Heart left ventricle (tissue), 16 donors: ENCODE results near the gene RASSF5. TPM values are rescaled to one million over a fixed set of nuclear protein-coding genes. Genes with fewer than 3 reads are reported as not detected.

ENCODE experiments used
- ATAC-seq, 4 donors: fragments of 200-7000 bp; cut with Tn5 transposase; one replicate each; pipeline ENCODE4 v1.9.1; 2020 to 2022; ENCODE audit warnings: moderate library complexity in 4 of 4, mild to moderate bottlenecking in 3 of 4, moderate number of reproducible peaks in 1 of 4
- DNase-seq, 5 donors: peaks; one replicate each; pipeline ENCODE4 v3.0.0-alpha.2; 2020
- H3K27ac ChIP-seq, 12 donors: fragments of 200-600 bp; sonication (generic) in 4 of 12; one replicate each; pipeline versions ENCODE4 v1.5.0 to v1.8.0; 2016 to 2022; ENCODE audit warnings: mild to moderate bottlenecking in 2 of 12
- H3K27me3 ChIP-seq, 9 donors: fragments of 200-600 bp; sonication (generic) in 2 of 9; one replicate each; pipeline versions ENCODE4 v1.5.1 to v1.8.0; 2016 to 2022; ENCODE audit warnings: mild to moderate bottlenecking in 3 of 9
- H3K36me3 ChIP-seq, 9 donors: fragments of 200-600 bp; sonication (generic) in 2 of 9; one replicate each; pipeline versions ENCODE4 v1.5.0 to v1.8.0; 2018 to 2022; ENCODE audit warnings: mild to moderate bottlenecking in 2 of 9
- H3K4me1 ChIP-seq, 12 donors: fragments of 200-600 bp; sonication (generic) in 4 of 12; one replicate each; pipeline versions ENCODE4 v1.5.0 to v1.8.0; 2016 to 2022; ENCODE audit warnings: mild to moderate bottlenecking in 3 of 12
- H3K4me3 ChIP-seq, 12 donors: fragments of 200-600 bp; sonication (generic) in 4 of 12; one replicate each; pipeline versions ENCODE4 v1.5.0 to v1.8.0; 2017 to 2022; ENCODE audit warnings: mild to moderate bottlenecking in 9 of 12, moderate library complexity in 4 of 12
- H3K9me3 ChIP-seq, 12 donors: fragments of 200-600 bp; sonication (generic) in 4 of 12; one replicate each; pipeline versions ENCODE4 v1.5.0 to v1.8.0; 2016 to 2022; ENCODE audit warnings: mild to moderate bottlenecking in 1 of 12
- CTCF ChIP-seq, 12 donors: fragments of 200-600 bp; sonication (generic) in 4 of 12; IDR thresholded peaks; one replicate each; pipeline versions ENCODE4 v1.5.0 to v1.8.0; 2018 to 2022; ENCODE audit warnings: antibody characterized with exemption in 12 of 12, mild to moderate bottlenecking in 5 of 12
- POLR2A ChIP-seq, 2 donors: fragments of 450-650 bp; IDR thresholded peaks; one replicate each; pipeline ENCODE4 v1.6.1; 2017; ENCODE audit warnings: antibody characterized with exemption in 2 of 2, mild to moderate bottlenecking in 2 of 2, moderate library complexity in 2 of 2
- WGBS, 4 donors: extraction: QIAGEN DNeasy Blood & Tissue Kit in 2 of 4; methylation state at CpG; one replicate each; pipeline versions ENCODE4 v1.1.5 to v1.1.7; 2013 to 2018; 5-methylcytosine and 5-hydroxymethylcytosine counted together
- intact Hi-C, 10 donors: fragments of 100-400 bp; cut with DNase I; formaldehyde crosslinking; loops; one replicate each; pipeline versions ENCODE4 v1.11.1 to v1.14.2; 2022
- polyA plus RNA-seq, 2 donors: library from polyadenylated mRNA; stranded (reverse); fragments of 200-250 nt; gene quantifications; one replicate each; pipeline ENCODE4 v1.2.3, GENCODE V29; 2013
- total RNA-seq, 9 donors: library from RNA; depleted of rRNA in 2 of 9; stranded (reverse); fragments of >200 nt in 2 of 9; fragmentation: NEBNext Ultra II Directional in 3 of 9; extraction: Animal tissue kit (Norgen Biotek cat#: 25700) in 3 of 9; gene quantifications; one replicate each; pipeline versions ENCODE4 v1.1.0 to v1.2.4, GENCODE V29; 2016 to 2023
- donor health status: ischemic (EF 13 %, LVEDD 7.1; RV severe dilation, severe dysfunction).
- donor health status: healthy with polysubstance abuse.
- donor health status: DM: no; HTN: yes; CAD: no.
- donor health status: DM: no; HTN: no; CAD: no.
- donor health status: ischemic (EF 25% LVEDD 6.9; RV normal size, moderate dysfunction).
- donor health status: ischemic (EF 25% LVEDD 5.7; RV mildly dilated, moderate dysfunction).
- donor health status: healthy.
- donor health status: DM: yes; HTN: yes; CAD: no.
- donor health status: ischemic (EF 35%, LVEDD 5.7; RV mildly dilated, moderate dysfunction).
- donor health status: nonischemic (EF 11% LVEDD 7.7; RV severe dilation, severe dysfunction).
- donor health status: DM: yes; HTN: yes; CAD: no.
- donor health status: PGD.
- donor health status: ischemic (EF 29% LVEDD 5.4; RV normal size, mild dysfunction).
- donor health status: nonischemic (EF 23%, LVEDD 6.1; RV moderate dilation, normal function).

The RASSF5 gene
- total and polyA plus RNA-seq, 11 donors, result 1.3 to 27.4 (median 5.6) TPM

GRCh38 chr1:206628916-206629315, 121.6 kb downstream of the RASSF5 start:
- 0 to 87% (median 0%) methylated on average over 1 of the region's 1 CpG; no CpG with 5 or more reads in 1 of the 4 donors for WGBS, 4 donors
- Histone ChIP-seq H3K36me3 (no peaks in the 10 kb centered on the region), H3K4me3 (no peak overlapping the region), H3K27ac (no peak overlapping the region), H3K9me3 (no peaks in the 10 kb centered on the region), H3K27me3 (no peaks in the 10 kb centered on the region), H3K4me1 (peaks cover 0 to 14% (median 2%) of the 10 kb centered on the region in 12 donors)
- no peak for ATAC-seq
- intact Hi-C loops, result loop anchor here in 1 of 10 donors (10.0 kb wide), 1 partner anchor 346 kb away; the partner anchor contains the start of gene FCAMR
- no peak for DNase-seq
- TF ChIP-seq CTCF (IDR thresholded peaks at IDR 0.05), result no peak
- TF ChIP-seq POLR2A (IDR thresholded peaks at IDR 0.05), result no peak

DNA sequence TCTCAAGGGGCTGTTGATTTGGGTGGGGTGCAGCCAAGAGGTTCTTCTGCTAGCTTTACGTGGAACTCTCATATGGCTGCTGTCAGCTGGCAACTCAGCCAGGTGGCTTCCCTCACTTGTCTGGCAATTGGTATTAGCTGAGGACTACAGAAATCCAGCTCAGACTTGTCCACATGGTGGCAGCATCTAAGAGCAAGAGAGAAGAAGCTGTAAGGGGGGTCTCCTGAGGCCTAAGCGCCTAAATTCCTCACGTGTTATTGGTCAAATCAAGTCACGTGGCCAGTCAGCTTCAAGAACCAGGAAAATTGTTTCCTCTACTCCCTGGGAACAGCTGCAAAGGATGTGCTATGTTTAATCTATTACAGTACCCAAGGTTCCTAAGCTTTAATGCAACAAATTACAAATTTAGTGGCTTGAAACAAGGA, 123.8 kb downstream of the RASSF5 start:
- Histone ChIP-seq H3K4me1 (peaks cover 0 to 30% (median 13%) of the 10 kb centered on the region in 12 donors), H3K27me3 (no peaks in the 10 kb centered on the region), H3K27ac (peak overlapping the region in 2 of 12 donors; percentile 26 to 46), H3K36me3 (no peaks in the 10 kb centered on the region), H3K4me3 (no peak overlapping the region), H3K9me3 (no peaks in the 10 kb centered on the region)
- 3 to 7% (median 6%) methylated on average over 4 of the region's 4 CpGs for WGBS, 4 donors
- TF ChIP-seq POLR2A (IDR thresholded peaks at IDR 0.05), result no peak
- TF ChIP-seq CTCF (IDR thresholded peaks at IDR 0.05), result peak; percentile 35 to 79 (median 66)
- peak; percentile 39 to 62 (median 50) for ATAC-seq
- DNase-seq, result peak in 4 of 5 donors; percentile 83 to 85 (median 84)
- intact Hi-C loops, result loop anchor here (1.0 to 10.0 kb wide), 12 partner anchors 33 to 354 kb away; partner anchors contain the start of gene FCAMR (in 1 of the 10)

- TF ChIP-seq CTCF (IDR thresholded peaks at IDR 0.05) (no peak), POLR2A (IDR thresholded peaks at IDR 0.05) (no peak)
- 69 to 75% (median 71%) methylated on average over 9 of the region's 9 CpGs for WGBS, 4 donors
- Histone ChIP-seq H3K27me3 (no peaks in the 10 kb centered on the region), H3K36me3 (peaks cover 0 to under 1% (median 0%) of the 10 kb centered on the region in 9 donors), H3K9me3 (no peaks in the 10 kb centered on the region), H3K27ac (peak overlapping the region in 1 of 12 donors; percentile 32), H3K4me3 (no peak overlapping the region), H3K4me1 (peaks cover 0 to 54% (median 26%) of the 10 kb centered on the region in 12 donors)
- ATAC-seq, result no peak
- intact Hi-C loops, result loop anchor here (1.0 to 10.0 kb wide), 16 partner anchors 31 to 351 kb away; partner anchors contain the start of gene FCAMR (in 1 of the 10)
- no peak for DNase-seq
Measured at GRCh38 chr1:206633708-206634121, 126.4 kb downstream of the RASSF5 start.

DNA sequence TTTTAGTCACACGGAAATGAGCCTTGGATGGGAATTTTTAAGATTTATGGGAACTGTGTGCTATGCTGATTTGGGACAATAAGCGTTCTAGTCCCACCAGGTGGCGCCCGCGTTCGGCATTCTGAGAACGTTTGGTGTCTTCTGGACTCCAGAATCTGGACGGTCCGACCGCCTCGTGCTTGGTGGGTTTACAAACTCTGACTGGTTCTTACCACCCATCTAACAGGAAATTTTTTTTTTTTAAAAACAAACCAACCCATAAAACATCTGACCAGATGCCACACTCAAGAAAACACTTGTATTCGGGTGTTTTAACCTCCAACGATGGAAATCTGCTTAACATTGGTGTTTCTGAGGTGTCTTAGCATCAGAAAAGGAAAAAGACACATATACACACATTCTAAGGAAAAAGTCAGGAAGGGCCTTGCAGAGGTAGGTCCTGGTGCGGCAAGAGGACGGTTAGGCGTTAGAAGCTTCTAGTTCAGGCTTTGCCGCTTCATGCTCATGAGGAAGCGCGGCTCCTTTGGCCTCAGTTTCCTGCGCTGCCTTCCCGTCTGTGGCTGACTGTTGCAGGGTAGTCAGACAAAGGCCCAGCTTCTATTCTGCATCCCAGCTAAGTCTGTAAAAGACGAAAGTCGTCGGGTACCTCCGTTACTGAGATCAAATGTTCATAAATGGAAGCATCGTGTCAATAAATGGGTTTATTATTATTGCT, 127.2 kb downstream of the RASSF5 start:
- peak; percentile 72 to 94 (median 88) for TF ChIP-seq CTCF (IDR thresholded peaks at IDR 0.05)
- no peak for TF ChIP-seq POLR2A (IDR thresholded peaks at IDR 0.05)
- intact Hi-C loops, result loop anchor here (1.0 to 10.0 kb wide), 15 partner anchors 30 to 350 kb away; partner anchors contain the start of gene FCAMR (in 1 of the 10)
- H3K4me1 ChIP-seq, result peaks cover 0 to 54% (median 26%) of the 10 kb centered on the region in 12 donors
- WGBS, 4 donors, result 12 to 17% (median 15%) methylated on average over 26 of the region's 26 CpGs
- peak overlapping the region in 11 of 12 donors; percentile 73 to 97 (median 90) for H3K4me3 ChIP-seq
- no peaks in the 10 kb centered on the region for H3K27me3 ChIP-seq
- peak overlapping the region in 11 of 12 donors; percentile 72 to 95 (median 89) for H3K27ac ChIP-seq
- peaks cover 0 to 8% (median 0%) of the 10 kb centered on the region in 9 donors for H3K36me3 ChIP-seq
- ATAC-seq (peak; percentile 40 to 77 (median 68)), DNase-seq (peak; percentile 89 to 96 (median 92))
- H3K9me3 ChIP-seq, result no peaks in the 10 kb centered on the region
